Liver (tissue), 3 donors: ENCODE data around the gene EVL.

Experiments used
- CTCF ChIP-seq: fragments of 150-350 bp; IDR thresholded peaks from 2 replicates; pipeline ENCODE4 v1.5.1; 2017; ENCODE audit warnings: improper control_type of control experiment, low read depth, low read length; ENCODE audit not compliant: missing input control
- JUND ChIP-seq, 2 donors: IDR thresholded peaks; 2 replicates each; pipeline ENCODE4 v1.6.1; 2016; ENCODE audit warnings: antibody characterized with exemption in 2 of 2
- RAD21 ChIP-seq, 2 donors: IDR thresholded peaks; 2 replicates each; pipeline ENCODE4 v1.6.1; 2016; ENCODE audit warnings: antibody characterized with exemption in 2 of 2, mild to moderate bottlenecking in 2 of 2
- TAF1 ChIP-seq: conservative IDR thresholded peaks from 2 replicates; pipeline ENCODE4 v1.6.1; 2016; ENCODE audit warnings: antibody characterized with exemption, mild to moderate bottlenecking
- donor health status: healthy.
- donor health status: healthy.

GRCh38 chr14:100159094-100159864 is 94.1 kb downstream of the EVL start, which contains the start of gene DEGS2:
- TF ChIP-seq CTCF = no peak
- no peak for TF ChIP-seq TAF1
- no peak for TF ChIP-seq JUND (IDR thresholded peaks at IDR 0.05)
- TF ChIP-seq RAD21 (IDR thresholded peaks at IDR 0.05) = no peak
